Stimulated activated CD8-positive, alpha-beta memory T cell treated with anti-CD3 and anti-CD28 coated beads, Interleukin-12 subunit alpha, Interleukin-12 subunit beta, amount 100 ng/mL, for 24 hours (primary cell): ENCODE measurements around the gene CPED1.
"Not testable (repeated sequence)": the region's sequence is repeated elsewhere in the genome, so short reads cannot be mapped to it uniquely, and the experiment has no call there.

ENCODE experiments used
- DNase-seq: peaks from one replicate; pipeline ENCODE4 v3.0.0-alpha.2; 2020; ENCODE audit errors: extremely low read depth

Gene CPED1

DNA sequence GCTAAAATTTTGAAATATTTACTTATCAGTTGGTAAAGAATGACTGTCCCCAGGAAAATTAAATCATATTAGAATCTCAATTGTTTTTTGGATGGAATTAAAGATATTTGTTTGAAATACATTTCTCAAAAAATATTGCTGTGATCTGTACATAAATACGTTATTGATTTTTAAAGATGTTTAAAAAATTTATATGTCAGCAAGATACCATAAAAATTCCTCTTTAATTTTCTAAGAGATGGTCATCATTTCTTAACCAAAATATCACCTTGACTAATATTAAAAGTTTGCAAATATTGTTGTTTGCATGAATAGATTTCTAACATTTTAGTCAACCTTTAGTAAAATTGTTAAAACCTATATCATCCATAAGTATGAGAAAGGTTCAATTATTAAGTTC, 192.8 kb downstream of the CPED1 start:
- DNase-seq: no peak

DNA sequence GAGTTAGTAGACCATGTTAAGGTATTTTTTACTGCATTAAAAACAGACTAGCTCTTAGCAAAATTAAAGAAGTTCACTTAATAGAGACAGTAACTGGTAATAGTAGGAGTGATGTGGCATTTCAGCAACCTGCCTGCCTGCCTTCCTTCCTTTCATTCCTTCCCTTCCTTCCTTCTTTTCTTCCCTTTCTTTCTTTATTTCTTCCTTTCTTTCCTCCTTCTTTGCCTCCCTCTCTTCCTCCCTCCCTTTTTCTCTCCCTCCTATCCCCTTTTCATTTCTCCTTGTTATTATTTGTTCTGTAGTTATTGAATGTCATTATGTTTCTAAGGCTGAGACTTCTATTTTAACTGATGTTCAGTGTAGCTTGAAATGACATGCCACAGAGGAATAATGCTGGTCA, 193.8 kb downstream of the CPED1 start:
- DNase-seq: no peak

DNA sequence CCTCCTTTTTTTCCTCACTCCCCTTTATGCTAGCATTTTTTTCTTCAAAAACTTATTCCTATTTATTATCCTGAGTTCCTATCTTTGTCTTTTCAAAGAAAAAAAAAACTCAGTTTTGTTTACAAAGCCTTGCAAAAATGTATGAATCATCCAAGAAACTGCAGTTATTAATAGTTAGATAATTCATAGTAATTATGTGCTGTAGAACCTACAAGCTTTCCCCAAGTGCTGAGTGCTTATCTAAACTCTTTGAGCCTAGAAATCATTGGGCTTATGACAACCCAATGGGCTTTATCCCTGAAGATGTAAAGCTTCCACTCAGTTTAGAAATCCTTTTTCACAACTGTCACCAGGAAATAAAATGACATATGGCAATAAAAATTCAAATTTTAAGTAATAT, 194.4 kb downstream of the CPED1 start:
- DNase-seq: no peak

- DNase-seq: not testable (repeated sequence)
Measured at GRCh38 chr7:121183883-121184282, 195.4 kb downstream of the CPED1 start.

DNA sequence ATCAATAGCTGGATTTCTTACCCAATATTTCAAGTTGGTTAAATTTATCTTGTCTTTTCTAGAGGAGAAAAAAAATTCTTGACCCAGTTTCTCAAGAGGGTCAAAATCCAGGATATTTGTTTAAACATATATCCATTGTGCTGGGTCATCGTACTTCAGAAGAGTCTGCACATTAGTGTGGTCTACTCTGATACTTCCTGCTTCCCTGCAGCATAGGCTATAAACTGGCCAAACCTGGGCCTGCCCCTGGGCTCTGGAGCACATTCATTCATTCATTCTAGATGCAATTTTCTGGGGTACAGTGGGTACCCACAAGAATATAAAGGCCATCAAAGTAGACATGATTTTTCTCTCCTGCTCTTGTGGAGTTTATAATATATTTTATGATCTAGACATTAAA, 198.2 kb downstream of the CPED1 start:
- DNase-seq: no peak

DNA sequence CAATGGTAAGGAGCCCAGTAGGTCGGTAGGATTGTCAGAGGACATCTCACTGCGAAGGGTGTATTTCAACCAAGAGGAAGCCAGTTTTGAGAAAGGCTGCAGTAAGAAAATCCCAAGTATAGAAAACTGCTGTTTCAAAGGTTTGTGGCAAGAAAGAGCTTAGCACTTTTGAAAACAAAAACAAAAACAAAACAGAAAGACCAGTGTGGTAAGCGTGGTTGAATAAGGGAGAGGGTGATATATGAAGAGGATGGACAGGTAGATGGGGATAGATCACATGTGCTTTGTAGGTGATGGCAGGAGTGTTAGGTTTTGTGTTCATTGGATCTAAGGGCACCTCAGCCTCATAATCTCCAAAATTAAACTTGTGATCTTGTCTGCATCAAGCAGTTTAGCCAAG, 198.7 kb downstream of the CPED1 start:
- no peak for DNase-seq

DNA sequence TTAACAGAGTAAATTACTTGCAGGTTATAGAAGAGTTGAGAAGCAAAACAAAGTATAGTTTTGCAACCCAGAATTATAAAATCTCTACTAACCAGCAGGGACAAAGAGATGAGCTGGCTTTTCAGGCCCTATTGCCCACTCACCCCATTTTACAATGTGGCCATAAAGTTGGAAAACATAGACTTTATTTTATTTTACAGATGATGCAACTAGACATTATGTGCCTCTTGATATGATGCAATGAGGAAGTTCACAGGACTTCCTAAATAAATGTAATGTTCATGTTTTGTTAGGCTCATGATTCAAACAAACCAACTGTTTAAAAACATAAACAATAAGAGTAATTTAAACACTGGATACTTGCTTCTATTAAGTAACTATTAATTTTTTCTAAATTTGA, 199.2 kb downstream of the CPED1 start:
- no peak for DNase-seq

- DNase-seq: no peak
Measured at GRCh38 chr7:121192834-121193233, 204.3 kb downstream of the CPED1 start.

GRCh38 chr7:121195010-121195409, 206.5 kb downstream of the CPED1 start:
- DNase-seq: no peak

- no peak for DNase-seq
Measured at GRCh38 chr7:121195874-121196273, 207.4 kb downstream of the CPED1 start.

DNA sequence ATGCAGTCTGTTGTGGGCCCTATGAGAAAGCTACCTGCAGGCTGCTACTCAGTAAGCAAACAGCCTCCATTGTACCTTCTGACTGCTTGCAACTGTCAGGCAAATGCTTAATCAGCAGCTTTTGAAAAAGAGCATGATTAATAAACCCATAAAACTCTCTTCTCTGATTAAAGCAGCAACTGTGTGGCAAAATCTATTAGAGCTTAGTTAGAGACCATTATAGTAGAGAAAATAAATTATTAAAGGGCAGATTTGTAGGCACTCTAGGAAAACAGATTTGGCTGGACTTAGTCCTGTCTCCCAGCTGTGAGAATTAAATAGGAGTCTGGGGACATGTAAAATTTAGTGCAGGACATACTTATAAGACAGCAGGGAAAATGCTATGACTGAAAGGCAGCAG, 207.8 kb downstream of the CPED1 start:
- DNase-seq: no peak

- DNase-seq: no peak
Measured at GRCh38 chr7:121197455-121197854, 208.9 kb downstream of the CPED1 start.

DNA sequence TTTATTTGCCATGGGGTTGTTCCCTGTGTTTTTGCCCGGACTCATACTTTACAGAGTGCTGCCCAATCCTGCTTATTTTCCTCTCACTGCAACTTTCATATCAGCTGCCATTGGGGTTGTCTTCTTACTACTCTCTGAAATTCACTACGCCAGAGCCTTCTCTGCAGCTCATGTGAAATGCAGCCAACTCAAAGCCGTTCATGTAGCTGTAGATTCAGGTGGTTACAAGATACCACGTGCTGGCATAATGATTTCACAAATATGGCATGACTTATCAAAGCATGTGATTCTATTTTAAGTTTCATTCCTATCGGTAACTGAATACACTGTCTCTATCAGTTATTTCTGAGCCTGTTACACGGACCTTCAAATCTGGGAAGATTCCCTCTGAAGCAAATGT, 210.0 kb downstream of the CPED1 start:
- DNase-seq: no peak

DNA sequence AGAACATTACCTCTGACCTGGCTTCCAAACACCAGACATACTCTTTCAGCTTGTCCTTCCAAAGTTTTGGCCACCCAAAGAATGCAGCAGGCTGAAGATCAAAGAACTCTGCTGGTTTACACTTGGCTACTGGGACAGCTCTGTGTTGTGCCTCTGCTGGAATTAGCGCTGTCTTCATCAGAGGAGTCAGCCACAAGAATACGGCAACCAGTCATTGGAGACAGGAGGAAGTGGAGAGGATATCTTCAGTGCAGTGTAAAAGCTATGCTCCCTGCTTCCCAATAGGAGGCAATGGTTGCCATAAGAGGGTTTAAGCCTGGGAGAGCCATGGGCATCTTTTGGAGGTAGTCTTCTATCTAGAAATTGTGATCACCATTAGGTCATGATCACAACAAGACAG, 213.6 kb downstream of the CPED1 start:
- DNase-seq: no peak

DNA sequence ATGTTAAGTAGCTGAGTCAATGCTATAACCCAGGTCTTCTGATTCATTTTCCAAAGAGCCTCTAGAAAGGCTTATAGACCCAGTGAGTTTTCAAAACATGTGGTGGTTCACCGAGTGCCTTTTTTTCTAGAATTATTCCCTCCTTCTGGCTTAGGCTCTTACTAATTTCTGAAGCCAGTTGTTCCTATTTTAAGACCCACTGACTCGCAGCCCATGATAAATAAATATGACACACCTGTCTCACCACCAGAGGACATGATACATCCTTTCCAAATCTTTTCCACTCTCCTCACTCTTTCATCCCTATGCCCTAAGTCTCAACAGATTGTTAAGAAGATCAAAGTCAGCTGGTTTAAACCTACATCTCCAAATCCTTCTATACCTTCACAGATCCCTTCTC, 214.3 kb downstream of the CPED1 start:
- no peak for DNase-seq

DNA sequence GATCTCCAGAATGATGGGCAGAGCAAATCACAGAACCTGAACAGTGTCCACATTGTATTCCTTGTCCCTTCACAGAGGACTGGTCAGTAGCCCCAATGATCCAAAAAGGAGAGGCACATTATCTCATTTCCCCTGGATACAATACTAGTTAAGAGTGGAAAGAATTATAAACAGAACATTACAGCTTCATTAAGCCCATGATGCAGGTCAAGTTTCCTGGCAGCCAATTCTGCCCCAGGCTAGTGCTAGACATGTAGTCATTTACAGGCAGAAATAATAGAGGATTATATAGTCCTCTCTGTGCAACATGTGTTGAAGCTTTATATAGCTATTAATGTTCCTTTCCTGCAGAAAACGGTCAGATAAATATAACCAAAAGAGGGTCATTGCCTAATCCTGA, 216.0 kb downstream of the CPED1 start:
- no peak for DNase-seq

DNA sequence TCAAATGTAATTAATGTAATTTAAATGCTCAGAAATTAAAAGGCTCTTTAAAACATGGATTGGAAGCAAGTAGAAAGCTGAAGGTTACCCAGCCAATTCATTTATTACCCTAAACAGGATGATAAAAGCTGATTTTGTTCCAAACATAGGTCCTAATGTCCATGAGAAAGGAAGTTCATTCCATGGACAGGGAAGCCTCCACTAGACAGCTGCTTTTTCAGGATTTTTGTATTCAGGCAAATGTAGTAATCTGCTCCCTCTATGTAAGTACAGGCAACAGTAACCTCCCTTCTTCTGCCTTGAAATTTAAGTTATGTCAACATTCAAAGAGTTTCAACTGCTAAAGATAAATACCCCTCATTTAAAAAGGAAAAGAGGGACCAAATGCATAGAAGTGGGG, 217.3 kb downstream of the CPED1 start:
- DNase-seq: no peak

DNA sequence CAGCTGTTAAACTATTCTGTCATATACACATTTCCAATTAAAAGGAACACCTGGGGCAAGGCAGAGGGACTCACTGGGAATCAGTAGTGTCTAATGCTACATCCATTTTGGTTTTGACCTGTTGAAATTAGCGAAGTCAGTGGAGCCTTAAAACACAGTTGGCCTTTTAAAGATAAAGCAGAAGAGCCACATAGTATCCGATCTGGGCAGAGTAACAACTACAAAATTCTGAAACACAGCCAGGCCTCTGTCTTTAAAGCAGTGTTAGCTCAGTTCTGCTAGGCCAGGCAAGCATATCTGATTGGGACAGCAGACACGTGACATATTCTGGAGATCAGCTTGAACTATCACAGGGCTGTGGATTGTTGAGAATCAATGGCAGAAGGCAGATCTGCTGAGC, 222.7 kb downstream of the CPED1 start:
- DNase-seq: no peak

DNA sequence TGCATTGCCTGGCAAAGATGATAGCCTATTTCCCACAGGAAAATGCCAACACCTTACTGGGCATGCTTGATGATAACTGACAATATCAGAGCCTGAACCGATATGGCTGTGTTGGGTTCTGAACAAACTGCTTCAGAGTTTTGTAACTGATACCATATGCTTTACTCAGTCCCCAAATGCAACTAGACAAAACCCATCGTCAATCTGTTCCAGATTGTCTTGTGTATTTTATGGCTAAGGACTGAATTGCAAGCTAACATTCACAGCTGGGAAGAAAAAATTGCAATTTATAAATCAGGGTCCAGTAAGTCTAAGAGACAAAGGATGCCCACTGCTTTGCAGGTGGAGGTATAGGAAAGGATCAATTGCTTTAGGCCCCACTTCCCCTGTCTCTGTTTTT, 223.5 kb downstream of the CPED1 start:
- DNase-seq: no peak

DNA sequence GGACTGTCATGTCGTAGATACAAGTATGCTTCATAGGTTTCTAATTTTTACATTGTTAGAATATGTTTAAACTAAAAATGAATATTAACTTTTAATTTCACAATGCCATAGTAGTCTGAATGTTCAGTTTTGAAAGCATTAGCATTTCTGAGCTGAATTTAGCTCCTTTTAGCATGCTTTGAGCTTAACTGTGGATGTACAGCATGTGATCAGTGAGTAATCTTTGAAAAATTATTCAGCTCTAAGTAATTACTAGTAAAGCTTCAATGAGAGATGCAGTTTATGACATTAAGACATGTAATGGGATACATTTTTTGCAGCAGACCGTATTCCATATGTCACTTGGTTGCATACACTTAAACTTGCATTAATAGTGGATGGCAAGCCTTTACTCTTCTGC, 226.1 kb downstream of the CPED1 start:
- DNase-seq: no peak

DNA sequence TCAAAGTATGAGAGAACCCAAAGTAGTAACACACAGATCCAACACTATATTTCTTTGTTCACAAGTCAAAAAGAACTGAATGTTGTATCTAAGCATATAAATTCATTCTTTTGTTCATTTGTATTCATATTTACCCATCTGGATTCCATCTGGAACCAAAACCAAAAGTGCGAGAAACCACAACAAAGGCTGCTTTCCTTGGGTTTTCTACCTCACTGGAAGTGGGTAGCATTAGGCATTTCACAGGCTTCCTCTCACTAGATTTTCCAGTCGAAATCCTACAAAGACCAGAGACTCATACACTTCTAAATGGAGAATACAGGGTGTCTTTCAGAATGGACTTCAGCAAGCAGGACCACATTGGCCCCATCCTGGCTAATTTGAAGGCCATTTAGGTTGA, 230.5 kb downstream of the CPED1 start:
- DNase-seq: no peak

GRCh38 chr7:121221108-121221507, 232.6 kb downstream of the CPED1 start:
- not testable (repeated sequence) for DNase-seq

GRCh38 chr7:121228779-121229178, 240.3 kb downstream of the CPED1 start:
- no peak for DNase-seq

DNA sequence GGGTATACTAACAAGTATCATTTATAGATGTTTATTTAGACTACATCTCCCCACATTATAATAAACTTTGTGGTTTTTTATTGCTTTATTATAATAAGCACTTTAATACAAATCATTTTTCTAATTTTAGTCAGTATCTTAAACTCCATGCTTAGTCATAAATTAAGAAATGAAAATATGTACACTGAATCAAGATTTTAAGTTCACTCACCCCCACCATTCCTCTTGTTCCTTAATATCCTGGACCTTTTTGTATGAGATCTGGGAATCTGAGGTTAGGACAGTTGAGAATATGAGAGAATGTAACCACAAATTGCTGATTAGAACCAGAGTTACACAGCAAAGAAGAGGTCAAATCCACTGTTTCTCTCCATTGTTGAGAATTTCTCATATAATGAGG, 246.7 kb downstream of the CPED1 start:
- DNase-seq: no peak

DNA sequence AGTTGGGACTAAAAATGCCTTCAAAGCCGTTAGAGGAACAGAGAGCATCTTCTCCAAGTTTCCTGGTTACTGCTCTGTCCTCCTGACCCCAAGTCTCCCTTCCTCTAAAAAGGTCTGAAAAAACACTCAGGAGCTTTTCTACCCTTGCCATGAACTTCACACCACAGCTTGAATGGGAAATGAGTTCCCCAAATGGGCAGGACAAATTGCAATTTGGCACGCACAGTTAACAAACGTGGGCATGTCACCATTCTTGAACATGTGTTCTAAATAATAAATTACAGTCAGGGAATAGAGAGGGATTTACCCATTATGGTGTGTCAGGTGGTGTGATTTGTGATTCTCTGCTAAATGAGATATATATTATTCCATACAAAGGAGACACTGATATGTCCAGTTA, 249.1 kb downstream of the CPED1 start:
- DNase-seq: no peak
